Loucy (cell line): Measurements from ENCODE around the gene SYT2.

ENCODE experiments used
- H2AFZ ChIP-seq: fragments of 200-600 bp; sonication (generic); 2 replicates; pipeline ENCODE4 v1.6.0; 2016; ENCODE audit warnings: antibody characterized with exemption, mild to moderate bottlenecking, low read length, moderate library complexity
- H3F3A ChIP-seq: fragments of 200-600 bp; 2 replicates; pipeline ENCODE4 v1.6.0; 2016; ENCODE audit warnings: antibody characterized with exemption, low read depth, mild to moderate bottlenecking
- H3K27me3 ChIP-seq: fragments of 200-600 bp; sonication (generic); 2 replicates; pipeline ENCODE4 v1.6.1; 2014; ENCODE audit warnings: low read length, mild to moderate bottlenecking; ENCODE audit not compliant: insufficient read depth, poor library complexity, severe bottlenecking
- H3K36me3 ChIP-seq: fragments of 200-600 bp; sonication (generic); 2 replicates; pipeline ENCODE4 v1.6.1; 2016; ENCODE audit warnings: low read length; ENCODE audit not compliant: insufficient read depth
- H3K4me1 ChIP-seq: fragments of 200-600 bp; sonication (generic); 2 replicates; pipeline ENCODE4 v1.5.1; 2014; ENCODE audit warnings: low read length, mild to moderate bottlenecking; ENCODE audit not compliant: insufficient read depth, poor library complexity, severe bottlenecking
- H3K4me2 ChIP-seq: fragments of 200-600 bp; sonication (generic); 2 replicates; pipeline ENCODE4 v1.6.0; 2014; ENCODE audit warnings: antibody characterized with exemption, low read length, low read depth, mild to moderate bottlenecking; ENCODE audit not compliant: poor library complexity, severe bottlenecking
- H3K4me3 ChIP-seq: fragments of 200-600 bp; sonication (generic); 2 replicates; pipeline ENCODE4 v1.5.1; 2014; ENCODE audit warnings: low read length, mild to moderate bottlenecking, mixed read lengths; ENCODE audit not compliant: poor library complexity, severe bottlenecking
- H3K79me2 ChIP-seq: fragments of 200-600 bp; sonication (generic); 2 replicates; pipeline ENCODE4 v1.6.1; 2014; ENCODE audit warnings: low read length; ENCODE audit not compliant: insufficient read depth
- H3K9ac ChIP-seq: fragments of 200-600 bp; sonication (generic); 2 replicates; pipeline ENCODE4 v1.6.0; 2014; ENCODE audit warnings: mild to moderate bottlenecking, low read depth, low read length, moderate library complexity; ENCODE audit not compliant: poor library complexity, severe bottlenecking
- H3K9me2 ChIP-seq: fragments of 200-600 bp; sonication (generic); replicated peaks from 2 replicates; pipeline ENCODE4 v1.6.1; 2016; ENCODE audit warnings: low read depth, low read length, mixed read lengths
- H3K9me3 ChIP-seq: fragments of 200-600 bp; sonication (generic); 2 replicates; pipeline ENCODE4 v1.6.1; 2014; ENCODE audit warnings: mild to moderate bottlenecking, antibody characterized with exemption, low read length, low read depth; ENCODE audit not compliant: insufficient read depth
- H4K20me1 ChIP-seq: fragments of 200-600 bp; sonication (generic); 2 replicates; pipeline ENCODE4 v1.6.0; 2014; ENCODE audit warnings: antibody characterized with exemption, low read length, mild to moderate bottlenecking; ENCODE audit not compliant: insufficient read depth, poor library complexity, severe bottlenecking
- EZH2phosphoT487 ChIP-seq: fragments of 200-600 bp; IDR thresholded peaks from 2 replicates; pipeline ENCODE4 v1.6.1; 2018; ENCODE audit warnings: antibody characterized with exemption, mild to moderate bottlenecking, moderate library complexity, borderline replicate concordance
- TF ChIP-seq, protein P1 (sequence below): fragments of 200-600 bp; sonication (generic); conservative IDR thresholded peaks from 2 replicates; pipeline ENCODE4 v1.5.1; 2014; ENCODE audit warnings: mild to moderate bottlenecking, antibody characterized with exemption, low read length

Gene SYT2

GRCh38 chr1:202684716-202685115 is 25.5 kb downstream of the SYT2 start:
- H3K27me3 ChIP-seq, result no peaks in the 10 kb centered on the region
- no peak overlapping the region for H2AFZ ChIP-seq
- H3K4me3 ChIP-seq, result no peak overlapping the region
- TF ChIP-seq EZH2phosphoT487, result no peak
- TF ChIP-seq, protein P1, sequence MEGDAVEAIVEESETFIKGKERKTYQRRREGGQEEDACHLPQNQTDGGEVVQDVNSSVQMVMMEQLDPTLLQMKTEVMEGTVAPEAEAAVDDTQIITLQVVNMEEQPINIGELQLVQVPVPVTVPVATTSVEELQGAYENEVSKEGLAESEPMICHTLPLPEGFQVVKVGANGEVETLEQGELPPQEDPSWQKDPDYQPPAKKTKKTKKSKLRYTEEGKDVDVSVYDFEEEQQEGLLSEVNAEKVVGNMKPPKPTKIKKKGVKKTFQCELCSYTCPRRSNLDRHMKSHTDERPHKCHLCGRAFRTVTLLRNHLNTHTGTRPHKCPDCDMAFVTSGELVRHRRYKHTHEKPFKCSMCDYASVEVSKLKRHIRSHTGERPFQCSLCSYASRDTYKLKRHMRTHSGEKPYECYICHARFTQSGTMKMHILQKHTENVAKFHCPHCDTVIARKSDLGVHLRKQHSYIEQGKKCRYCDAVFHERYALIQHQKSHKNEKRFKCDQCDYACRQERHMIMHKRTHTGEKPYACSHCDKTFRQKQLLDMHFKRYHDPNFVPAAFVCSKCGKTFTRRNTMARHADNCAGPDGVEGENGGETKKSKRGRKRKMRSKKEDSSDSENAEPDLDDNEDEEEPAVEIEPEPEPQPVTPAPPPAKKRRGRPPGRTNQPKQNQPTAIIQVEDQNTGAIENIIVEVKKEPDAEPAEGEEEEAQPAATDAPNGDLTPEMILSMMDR, result no peak
- no peaks in the 10 kb centered on the region for H3K4me1 ChIP-seq
- no peaks in the 10 kb centered on the region for H4K20me1 ChIP-seq
- no peaks in the 10 kb centered on the region for H3K79me2 ChIP-seq
- H3K9ac ChIP-seq, result no peak overlapping the region
- H3K9me3 ChIP-seq, result no peaks in the 10 kb centered on the region
- H3K9me2 ChIP-seq, result no peaks in the 10 kb centered on the region
- H3F3A ChIP-seq, result no peaks in the 10 kb centered on the region
- no peaks in the 10 kb centered on the region for H3K36me3 ChIP-seq
- no peak overlapping the region for H3K4me2 ChIP-seq

DNA sequence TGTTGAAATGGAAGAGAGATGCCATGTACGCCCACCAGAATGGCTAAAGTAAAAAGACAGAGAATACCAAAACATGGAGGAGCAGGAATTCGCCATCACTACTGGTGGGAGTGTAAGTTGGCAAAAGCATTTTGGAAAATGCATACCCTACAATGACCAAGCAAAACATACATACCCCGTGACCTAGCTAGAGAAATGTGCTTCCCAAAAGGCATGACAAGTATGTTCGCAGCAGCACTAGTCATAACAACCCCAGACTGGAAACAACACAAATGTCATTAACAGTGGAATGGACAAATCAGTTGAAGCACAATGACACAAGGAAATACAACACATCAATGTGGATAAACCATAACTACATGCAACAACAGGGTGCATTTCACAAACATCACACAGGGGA is 27.2 kb downstream of the SYT2 start:
- Histone ChIP-seq H3K4me3 (no peak overlapping the region), H3K36me3 (no peaks in the 10 kb centered on the region), H3K27me3 (no peaks in the 10 kb centered on the region), H3K4me2 (no peak overlapping the region), H3K79me2 (no peaks in the 10 kb centered on the region), H3K9me2 (no peaks in the 10 kb centered on the region), H3K4me1 (no peaks in the 10 kb centered on the region), H2AFZ (no peak overlapping the region), H3F3A (no peaks in the 10 kb centered on the region), H3K9ac (no peak overlapping the region), H4K20me1 (no peaks in the 10 kb centered on the region), H3K9me3 (no peaks in the 10 kb centered on the region)
- TF ChIP-seq, protein P1, result no peak
- no peak for TF ChIP-seq EZH2phosphoT487

DNA sequence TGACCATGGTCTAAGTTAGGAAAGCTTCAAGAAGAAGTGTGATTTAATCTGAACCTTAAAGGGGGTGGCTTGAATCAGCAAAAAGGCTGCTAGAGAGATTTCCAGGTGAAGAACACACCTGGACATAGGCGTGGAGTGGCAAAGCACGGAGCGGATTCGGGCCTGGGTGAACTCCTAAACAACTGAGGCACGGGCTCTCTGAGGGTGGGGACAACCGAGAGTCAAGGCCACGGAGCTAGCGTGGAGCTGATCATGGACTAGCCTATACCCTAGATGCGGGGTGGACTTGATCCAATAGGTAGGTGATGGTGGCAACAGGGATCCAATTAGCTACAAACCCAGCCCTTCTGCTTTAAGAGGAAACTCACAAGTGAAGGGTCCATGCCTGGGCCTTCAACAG is 27.8 kb downstream of the SYT2 start:
- no peaks in the 10 kb centered on the region for H3K27me3 ChIP-seq
- no peaks in the 10 kb centered on the region for H3K36me3 ChIP-seq
- no peaks in the 10 kb centered on the region for H3K79me2 ChIP-seq
- H3K9ac ChIP-seq, result no peak overlapping the region
- H3K4me2 ChIP-seq, result no peak overlapping the region
- TF ChIP-seq EZH2phosphoT487, result no peak
- TF ChIP-seq, protein P1, result no peak
- no peaks in the 10 kb centered on the region for H3K9me2 ChIP-seq
- no peaks in the 10 kb centered on the region for H3F3A ChIP-seq
- no peaks in the 10 kb centered on the region for H3K4me1 ChIP-seq
- no peak overlapping the region for H3K4me3 ChIP-seq
- no peaks in the 10 kb centered on the region for H4K20me1 ChIP-seq
- H2AFZ ChIP-seq, result no peak overlapping the region
- H3K9me3 ChIP-seq, result no peaks in the 10 kb centered on the region
